ENCODE measurements around the gene ZNF581. TPM values are rescaled to one million over a fixed set of nuclear protein-coding genes. Genes with fewer than 3 reads are reported as not detected.

The ZNF581 gene
- total RNA-seq, 1 experiment from 2014 or later: 7.3 TPM

DNA sequence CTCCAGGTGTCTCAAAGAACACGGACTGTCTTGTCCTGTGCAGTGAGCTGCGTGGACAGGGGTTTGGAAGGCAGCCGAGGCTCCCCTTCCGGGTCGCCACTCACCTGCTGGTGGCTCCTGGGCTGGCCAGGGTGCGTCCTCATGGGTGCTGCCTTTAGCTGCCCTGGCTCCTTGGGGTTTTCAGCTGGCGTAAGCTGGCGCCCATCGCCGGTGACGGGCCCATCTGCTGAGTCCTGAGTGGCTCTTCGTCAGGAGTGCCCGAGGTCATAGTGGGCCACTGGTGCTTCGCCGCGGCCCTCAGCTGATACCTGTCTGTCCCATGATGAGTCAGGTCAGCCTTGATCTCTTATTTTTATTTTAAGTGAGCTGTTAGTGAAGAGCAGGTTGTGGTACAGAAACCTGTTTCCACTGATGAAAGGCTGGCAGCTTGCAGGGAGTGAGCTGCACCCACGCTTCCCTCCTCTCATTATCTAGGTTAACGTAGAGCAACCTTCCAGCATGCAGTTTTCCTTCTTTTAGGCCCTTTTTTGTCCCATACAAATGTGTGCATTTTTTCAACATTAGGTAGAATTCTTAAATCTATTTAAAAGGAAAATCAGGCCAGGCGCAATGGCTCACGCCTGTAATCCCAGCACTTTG, 50.0 kb downstream of the ZNF581 start:
- DNase-seq (ENCODE audit: low spot score): no peak

DNA sequence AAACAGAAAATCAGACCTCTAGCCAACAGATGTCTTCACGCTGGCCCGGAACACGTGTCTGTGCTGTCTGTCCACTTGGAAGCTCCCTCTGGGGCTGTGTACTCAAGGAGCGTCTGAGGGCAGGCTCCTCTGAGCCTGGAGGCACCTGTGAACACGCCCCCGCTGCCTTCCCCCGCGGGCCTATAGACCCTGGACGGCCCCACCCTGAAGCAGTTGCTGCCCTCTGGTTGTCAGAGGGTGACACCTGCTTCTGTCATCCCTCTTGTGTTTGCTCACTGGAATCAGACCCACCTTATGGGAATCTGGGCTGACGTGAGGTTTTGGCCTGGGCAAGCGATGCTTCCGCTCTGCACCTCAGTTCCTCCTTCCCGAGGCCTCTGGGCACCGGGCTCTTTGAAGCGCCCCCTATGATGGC, 50.8 kb downstream of the ZNF581 start:
- DNase-seq (ENCODE audit: low spot score): no peak

GRCh38 chr19:55694656-55695491, 51.4 kb downstream of the ZNF581 start:
- DNase-seq (ENCODE audit: low spot score): no peak

Other genes with a start within 250 kb of the ZNF581 start
- 272 and 464 TPM in 2 replicates for gene UBE2S, start 235.9 kb upstream of the ZNF581 start, total RNA-seq (2014; rRNA removed; shearing (Covaris generic))
- gene SHISA7, start 200.3 kb upstream of the ZNF581 start, total RNA-seq (2014; rRNA removed; shearing (Covaris generic)): not detected in 2 replicates
- gene ISOC2, start 182.0 kb upstream of the ZNF581 start, total RNA-seq (2014; rRNA removed; shearing (Covaris generic)): 114 and 139 TPM in 2 replicates
- 0.07 TPM in 1 of 2 replicates, not detected in the other for gene C19orf85, start 178.9 kb upstream of the ZNF581 start, total RNA-seq (2014; rRNA removed; shearing (Covaris generic))
- 4.1 and 4.8 TPM in 2 replicates for gene ZNF628, start 167.0 kb upstream of the ZNF581 start, total RNA-seq (2014; rRNA removed; shearing (Covaris generic))
- 56.2 and 65.7 TPM in 2 replicates for gene NAT14, start 158.5 kb upstream of the ZNF581 start, total RNA-seq (2014; rRNA removed; shearing (Covaris generic))
- 1.1 and 1.2 TPM in 2 replicates for gene SSC5D, start 155.2 kb upstream of the ZNF581 start, total RNA-seq (2014; rRNA removed; shearing (Covaris generic))
- 0.38 TPM in 1 of 2 replicates, not detected in the other for gene SBK2, start 106.5 kb upstream of the ZNF581 start, total RNA-seq (2014; rRNA removed; shearing (Covaris generic))
- gene SBK3, start 98.1 kb upstream of the ZNF581 start, total RNA-seq (2014; rRNA removed; shearing (Covaris generic)): 0.19 and 0.81 TPM in 2 replicates
- 7.9 and 16.6 TPM in 2 replicates for gene ZNF579, start 62.8 kb upstream of the ZNF581 start, total RNA-seq (2014; rRNA removed; shearing (Covaris generic))
- 11.5 and 11.7 TPM in 2 replicates for gene FIZ1, start 44.1 kb upstream of the ZNF581 start, total RNA-seq (2014; rRNA removed; shearing (Covaris generic))
- 20.0 and 23.7 TPM in 2 replicates for gene ZNF524, start 43.4 kb upstream of the ZNF581 start, total RNA-seq (2014; rRNA removed; shearing (Covaris generic))
- gene ZNF865, start 38.0 kb upstream of the ZNF581 start, total RNA-seq (2014; rRNA removed; shearing (Covaris generic)): 0.81 and 1.4 TPM in 2 replicates
- 0.62 and 6.5 TPM in 2 replicates for gene ZNF784, start 19.1 kb upstream of the ZNF581 start, total RNA-seq (2014; rRNA removed; shearing (Covaris generic))
- gene ZNF580, start 2.6 kb upstream of the ZNF581 start, total RNA-seq (2014; rRNA removed; shearing (Covaris generic)): 13.0 and 21.6 TPM in 2 replicates
- gene CCDC106, start 4.6 kb downstream of the ZNF581 start, total RNA-seq (2014; rRNA removed; shearing (Covaris generic)): 2.6 and 6.0 TPM in 2 replicates
- 143 and 169 TPM in 2 replicates for gene U2AF2, start 11.4 kb downstream of the ZNF581 start, total RNA-seq (2014; rRNA removed; shearing (Covaris generic))
- gene EPN1, start 31.6 kb downstream of the ZNF581 start, total RNA-seq (2014; rRNA removed; shearing (Covaris generic)): 135 and 138 TPM in 2 replicates
- not detected in 2 replicates for gene NLRP9, start 94.8 kb downstream of the ZNF581 start, total RNA-seq (2014; rRNA removed; shearing (Covaris generic))
- gene RFPL4A, start 115.4 kb downstream of the ZNF581 start, total RNA-seq (2014; rRNA removed; shearing (Covaris generic)): not detected in 2 replicates
- gene RFPL4AL1, start 125.5 kb downstream of the ZNF581 start, total RNA-seq (2014; rRNA removed; shearing (Covaris generic)): 1.6 TPM in 1 of 2 replicates, not detected in the other
- gene NLRP11, start 188.3 kb downstream of the ZNF581 start, total RNA-seq (2014; rRNA removed; shearing (Covaris generic)): 2.5 and 4.9 TPM in 2 replicates
- gene NLRP4, start 192.9 kb downstream of the ZNF581 start, total RNA-seq (2014; rRNA removed; shearing (Covaris generic)): 0.03 TPM in 1 of 2 replicates, not detected in the other

All from A172 (cell line).